Activated T-cell treated with anti-CD3 and anti-CD28 coated beads for 1 hour (primary cell): ENCODE data around the gene OR51B2.
"Not testable (repeated sequence)": the region's sequence is repeated elsewhere in the genome, so short reads cannot be mapped to it uniquely, and the experiment has no call there.

Experiments used
- DNase-seq: peaks from one replicate; pipeline ENCODE4 v3.0.0-alpha.2; 2020; ENCODE audit warnings: low read depth

The OR51B2 gene

GRCh38 chr11:5324197-5324596 is at the start of gene OR51B2:
Gene OR51B2, minus strand, starts transcription at chr11:5324297. Its CDS starts 0 bp downstream, at chr11:5324297.
- no peak for DNase-seq

GRCh38 chr11:5369789-5370188 is 45.7 kb upstream of the OR51B2 start:
- DNase-seq, result no peak

GRCh38 chr11:5368502-5369043 is 44.5 kb upstream of the OR51B2 start:
- DNase-seq, result no peak

GRCh38 chr11:5367448-5368074 is 43.5 kb upstream of the OR51B2 start:
- DNase-seq, result no peak

- no peak for DNase-seq
These were observed 42.8 kb upstream of the OR51B2 start for GRCh38 chr11:5366856-5367255.

- not testable (repeated sequence) for DNase-seq
These were observed 42.3 kb upstream of the OR51B2 start for GRCh38 chr11:5366365-5366764.

- DNase-seq, result no peak
These were observed 40.1 kb upstream of the OR51B2 start for GRCh38 chr11:5364214-5364613.

- DNase-seq, result no peak
These were observed 39.6 kb upstream of the OR51B2 start for GRCh38 chr11:5363679-5364078.

- DNase-seq, result no peak
These were observed 38.0 kb upstream of the OR51B2 start for GRCh38 chr11:5362017-5362625.

- not testable (repeated sequence) for DNase-seq
These were observed 31.9 kb upstream of the OR51B2 start for GRCh38 chr11:5356031-5356430.

GRCh38 chr11:5351208-5351607 is 27.1 kb upstream of the OR51B2 start, which contains the start of gene OR51B6:
Gene OR51B6, plus strand, starts transcription at chr11:5351508. Its CDS starts 0 bp downstream, at chr11:5351508.
- DNase-seq, result no peak

- no peak for DNase-seq
These were observed 25.5 kb upstream of the OR51B2 start for GRCh38 chr11:5349550-5349949.

- DNase-seq, result no peak
These were observed 24.6 kb upstream of the OR51B2 start for GRCh38 chr11:5348551-5349194.

- DNase-seq, result no peak
These were observed 21.7 kb upstream of the OR51B2 start for GRCh38 chr11:5345831-5346230.

GRCh38 chr11:5343474-5344335 is 19.6 kb upstream of the OR51B2 start, which contains the start of gene OR51B5:
Gene OR51B5, minus strand, starts transcription at chr11:5343524. Its CDS starts 0 bp downstream, at chr11:5343524.
- DNase-seq, result no peak

- DNase-seq, result no peak
These were observed 15.8 kb upstream of the OR51B2 start for GRCh38 chr11:5339771-5340322.

GRCh38 chr11:5337253-5337652 is 13.2 kb upstream of the OR51B2 start:
- DNase-seq, result not testable (repeated sequence)

GRCh38 chr11:5336331-5336730 is 12.2 kb upstream of the OR51B2 start:
- DNase-seq, result no peak

- no peak for DNase-seq
These were observed 11.1 kb upstream of the OR51B2 start for GRCh38 chr11:5335170-5335569.

- no peak for DNase-seq
These were observed 6.8 kb downstream of the OR51B2 start for GRCh38 chr11:5317292-5317691.

- not testable (repeated sequence) for DNase-seq
These were observed 10.6 kb downstream of the OR51B2 start for GRCh38 chr11:5313326-5314023.
